ENCODE data around the gene YWHAQ. TPM values are rescaled to one million over a fixed set of nuclear protein-coding genes. Genes with fewer than 3 reads are reported as not detected.
"Not testable (repeated sequence)": the region's sequence is repeated elsewhere in the genome, so short reads cannot be mapped to it uniquely, and the experiment has no call there.

The YWHAQ gene
- total RNA-seq, 1 experiment from 2014 or later, result 378 TPM

- peaks cover 16% of the 10 kb centered on the region for H3K27me3 ChIP-seq (ENCODE audit: control insufficient read depth, insufficient read depth, low read length)
- peak; percentile 93 for DNase-seq
- peak overlapping the region; percentile 95 for H3K4me3 ChIP-seq (ENCODE audit: insufficient read depth, low read depth, low read length)
- peaks cover 8% of the 10 kb centered on the region for H3K36me3 ChIP-seq (replicated peaks; ENCODE audit: control insufficient read depth, insufficient read depth, low read length)
Measured at GRCh38 chr2:9630117-9630735, 571 bp downstream of the YWHAQ start.

DNA sequence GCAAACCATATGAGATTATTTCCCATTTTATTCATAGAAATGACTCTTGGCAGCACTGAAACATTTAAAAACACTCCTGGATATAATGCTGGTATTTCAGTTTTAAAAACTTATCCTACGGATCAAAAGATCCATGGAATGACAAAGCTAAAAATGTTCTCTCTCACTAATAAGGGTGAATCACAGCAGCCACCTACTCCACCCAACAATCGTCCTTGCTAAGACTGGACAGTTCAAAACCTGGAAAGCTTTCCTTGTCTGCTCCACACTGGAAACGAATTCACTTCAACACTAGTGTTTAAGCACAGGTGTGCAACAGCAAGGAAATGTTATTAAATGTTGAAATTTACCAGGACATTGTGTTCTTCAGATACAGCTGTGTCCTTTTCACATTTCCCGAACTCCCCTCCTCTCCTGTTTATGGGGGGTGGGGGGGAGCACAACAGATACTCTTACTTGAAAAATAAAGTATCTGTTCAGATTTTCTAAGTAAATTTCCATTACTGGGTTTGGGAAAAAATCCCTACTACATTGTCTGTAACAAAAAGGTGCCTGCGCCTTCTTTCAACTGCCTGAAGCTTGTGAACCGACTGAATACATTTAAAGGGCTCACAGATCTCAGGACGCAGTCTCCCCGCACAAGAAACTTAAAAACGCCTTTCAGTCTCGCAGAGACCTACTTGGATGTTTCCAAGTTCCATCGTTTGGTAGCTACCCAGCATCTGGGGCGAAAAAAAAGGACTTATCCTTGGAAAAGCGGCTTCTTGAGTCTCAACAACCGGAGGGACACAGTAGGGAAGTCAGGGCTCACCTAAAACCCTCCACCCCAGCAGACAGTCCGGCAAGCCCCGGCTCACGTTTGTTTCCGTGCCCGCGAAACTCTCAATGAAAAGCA lies 1.3 kb downstream of the YWHAQ start:
- H3K36me3 ChIP-seq (replicated peaks; ENCODE audit: control insufficient read depth, insufficient read depth, low read length), result peaks cover 8% of the 10 kb centered on the region
- DNase-seq, result no peak
- peaks cover 16% of the 10 kb centered on the region for H3K27me3 ChIP-seq (ENCODE audit: control insufficient read depth, insufficient read depth, low read length)
- H3K4me3 ChIP-seq (ENCODE audit: insufficient read depth, low read depth, low read length), result peak overlapping the region; percentile 95

GRCh38 chr2:9627310-9627709 lies 3.5 kb downstream of the YWHAQ start:
- peaks cover 7% of the 10 kb centered on the region for H3K27me3 ChIP-seq (ENCODE audit: control insufficient read depth, insufficient read depth, low read length)
- no peak overlapping the region for H3K4me3 ChIP-seq (ENCODE audit: insufficient read depth, low read depth, low read length)
- DNase-seq, result no peak
- peaks cover 9% of the 10 kb centered on the region for H3K36me3 ChIP-seq (replicated peaks; ENCODE audit: control insufficient read depth, insufficient read depth, low read length)

- peaks cover 5% of the 10 kb centered on the region for H3K36me3 ChIP-seq (replicated peaks; ENCODE audit: control insufficient read depth, insufficient read depth, low read length)
- H3K4me3 ChIP-seq (ENCODE audit: insufficient read depth, low read depth, low read length), result no peak overlapping the region
- no peak for DNase-seq
- no peaks in the 10 kb centered on the region for H3K27me3 ChIP-seq (ENCODE audit: control insufficient read depth, insufficient read depth, low read length)
Measured at GRCh38 chr2:9623151-9623550, 7.6 kb downstream of the YWHAQ start.

GRCh38 chr2:9621655-9622054 lies 9.1 kb downstream of the YWHAQ start:
- not testable (repeated sequence) for DNase-seq; H3K27me3 ChIP-seq (ENCODE audit: control insufficient read depth, insufficient read depth, low read length); H3K4me3 ChIP-seq (ENCODE audit: insufficient read depth, low read depth, low read length); H3K36me3 ChIP-seq (replicated peaks; ENCODE audit: control insufficient read depth, insufficient read depth, low read length)

GRCh38 chr2:9618410-9618809 lies 12.4 kb downstream of the YWHAQ start:
- H3K27me3 ChIP-seq (ENCODE audit: control insufficient read depth, insufficient read depth, low read length), result no peaks in the 10 kb centered on the region
- no peak for DNase-seq
- no peak overlapping the region for H3K4me3 ChIP-seq (ENCODE audit: insufficient read depth, low read depth, low read length)
- H3K36me3 ChIP-seq (replicated peaks; ENCODE audit: control insufficient read depth, insufficient read depth, low read length), result peaks cover 3% of the 10 kb centered on the region

DNA sequence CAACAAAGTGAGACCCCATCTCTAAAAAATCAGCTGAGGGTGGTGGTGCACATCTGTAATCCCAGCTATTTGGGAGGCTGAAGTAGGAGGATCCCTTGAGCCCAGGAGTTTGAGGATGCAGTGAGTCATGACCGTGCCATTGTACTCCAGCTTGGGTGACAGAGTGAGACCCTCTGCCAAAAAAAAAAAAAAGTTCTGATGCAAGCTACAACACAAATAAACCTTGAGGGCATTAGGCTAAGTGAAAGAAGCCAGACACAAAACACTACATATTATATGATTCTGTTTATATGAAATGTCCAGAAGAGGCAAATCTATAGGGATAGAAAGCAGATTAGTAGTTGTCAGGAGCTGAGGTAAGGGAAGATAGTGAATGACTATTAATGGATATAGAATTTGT lies 13.0 kb downstream of the YWHAQ start:
- no peak for DNase-seq
- H3K4me3 ChIP-seq (ENCODE audit: insufficient read depth, low read depth, low read length), result no peak overlapping the region
- peaks cover 3% of the 10 kb centered on the region for H3K36me3 ChIP-seq (replicated peaks; ENCODE audit: control insufficient read depth, insufficient read depth, low read length)
- no peaks in the 10 kb centered on the region for H3K27me3 ChIP-seq (ENCODE audit: control insufficient read depth, insufficient read depth, low read length)

DNA sequence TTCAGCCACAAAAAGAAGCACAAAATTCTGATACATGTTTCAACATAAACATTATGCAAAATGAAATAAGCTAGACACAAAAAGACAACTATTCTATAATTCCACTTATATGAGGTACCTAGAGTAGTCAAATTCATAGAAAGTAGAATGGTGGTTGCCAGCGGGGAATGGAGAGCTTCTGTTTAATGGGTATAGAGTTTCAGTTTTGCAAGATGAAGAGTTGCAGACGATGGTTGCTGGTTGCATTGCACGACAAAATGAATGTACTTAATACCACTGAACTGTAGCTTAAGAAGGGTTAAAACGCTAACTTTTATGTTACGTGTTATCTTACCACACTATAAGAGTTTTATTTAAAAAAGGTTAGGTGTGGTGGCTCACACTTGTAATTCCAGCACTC lies 13.5 kb downstream of the YWHAQ start:
- Histone ChIP-seq H3K27me3 (ENCODE audit: control insufficient read depth, insufficient read depth, low read length) (no peaks in the 10 kb centered on the region), H3K4me3 (ENCODE audit: insufficient read depth, low read depth, low read length) (no peak overlapping the region), H3K36me3 (replicated peaks; ENCODE audit: control insufficient read depth, insufficient read depth, low read length) (peaks cover 3% of the 10 kb centered on the region)
- no peak for DNase-seq

DNA sequence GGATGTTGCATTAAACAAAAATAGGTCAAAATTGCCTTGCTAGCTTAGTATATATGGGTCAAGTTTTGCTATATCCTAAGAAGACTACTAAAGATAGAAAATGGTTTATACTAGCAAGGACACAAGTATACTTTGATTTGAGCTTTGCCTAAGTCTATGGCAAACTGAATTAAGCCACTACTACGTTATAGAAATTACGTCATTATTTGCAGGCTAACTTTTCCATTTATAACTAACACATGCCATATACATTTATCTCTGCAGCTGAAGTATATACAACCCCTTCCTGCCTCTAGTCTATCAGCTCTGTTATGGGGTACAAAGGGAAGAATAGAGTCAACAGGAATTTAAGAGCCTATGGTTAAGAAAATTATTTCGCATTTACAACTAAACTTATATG lies 16.2 kb downstream of the YWHAQ start:
- H3K4me3 ChIP-seq (ENCODE audit: insufficient read depth, low read depth, low read length), result no peak overlapping the region
- peaks cover 3% of the 10 kb centered on the region for H3K36me3 ChIP-seq (replicated peaks; ENCODE audit: control insufficient read depth, insufficient read depth, low read length)
- no peaks in the 10 kb centered on the region for H3K27me3 ChIP-seq (ENCODE audit: control insufficient read depth, insufficient read depth, low read length)
- DNase-seq, result no peak

DNA sequence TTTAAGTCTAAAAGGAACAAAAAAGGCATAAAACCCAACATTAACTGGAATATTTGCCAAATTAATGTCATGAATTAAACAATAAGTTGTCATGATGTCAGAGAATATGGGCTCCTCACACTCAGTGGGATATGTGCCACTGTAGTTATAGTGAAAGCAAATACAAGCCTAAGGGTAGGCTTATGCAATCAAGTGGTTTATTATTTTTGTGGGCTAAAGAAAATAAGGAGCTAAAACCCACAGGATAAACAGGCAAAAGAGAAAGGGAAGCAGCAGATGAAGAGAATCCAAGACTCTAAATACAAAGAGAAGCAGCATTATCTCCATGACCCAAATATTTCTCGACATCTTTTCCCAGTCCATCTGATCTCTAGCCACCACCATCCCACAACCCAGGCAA lies 17.5 kb downstream of the YWHAQ start:
- Histone ChIP-seq H3K36me3 (replicated peaks; ENCODE audit: control insufficient read depth, insufficient read depth, low read length) (peaks cover 3% of the 10 kb centered on the region), H3K4me3 (ENCODE audit: insufficient read depth, low read depth, low read length) (no peak overlapping the region), H3K27me3 (ENCODE audit: control insufficient read depth, insufficient read depth, low read length) (no peaks in the 10 kb centered on the region)
- DNase-seq, result no peak

DNA sequence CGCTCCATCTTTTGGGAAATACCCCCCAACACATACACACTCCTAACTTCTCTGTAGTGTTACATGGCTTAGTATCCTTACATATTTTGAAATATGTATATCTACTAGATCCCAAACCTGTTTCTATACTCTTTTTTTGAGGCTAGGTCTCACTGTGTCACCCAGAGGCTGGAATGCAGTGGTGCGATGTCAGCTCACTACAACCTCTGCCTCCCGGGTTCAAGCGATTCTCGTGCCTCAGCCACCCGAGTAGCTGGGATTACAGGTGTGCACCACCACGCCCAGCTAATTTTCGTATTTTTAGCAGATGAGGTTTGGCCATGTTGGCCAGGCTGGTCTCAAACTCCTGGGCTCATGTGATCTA lies 19.3 kb downstream of the YWHAQ start:
- not testable (repeated sequence) for H3K27me3 ChIP-seq (ENCODE audit: control insufficient read depth, insufficient read depth, low read length); DNase-seq; H3K4me3 ChIP-seq (ENCODE audit: insufficient read depth, low read depth, low read length); H3K36me3 ChIP-seq (replicated peaks; ENCODE audit: control insufficient read depth, insufficient read depth, low read length)

- Histone ChIP-seq H3K36me3 (replicated peaks; ENCODE audit: control insufficient read depth, insufficient read depth, low read length) (no peaks in the 10 kb centered on the region), H3K4me3 (ENCODE audit: insufficient read depth, low read depth, low read length) (no peak overlapping the region), H3K27me3 (ENCODE audit: control insufficient read depth, insufficient read depth, low read length) (no peaks in the 10 kb centered on the region)
- DNase-seq, result no peak
Measured at GRCh38 chr2:9610781-9611548, 19.8 kb downstream of the YWHAQ start.

GRCh38 chr2:9608491-9608890 lies 22.3 kb downstream of the YWHAQ start:
- not testable (repeated sequence) for H3K36me3 ChIP-seq (replicated peaks; ENCODE audit: control insufficient read depth, insufficient read depth, low read length); H3K4me3 ChIP-seq (ENCODE audit: insufficient read depth, low read depth, low read length); H3K27me3 ChIP-seq (ENCODE audit: control insufficient read depth, insufficient read depth, low read length); DNase-seq

- no peak overlapping the region for H3K4me3 ChIP-seq (ENCODE audit: insufficient read depth, low read depth, low read length)
- peaks cover 2% of the 10 kb centered on the region for H3K36me3 ChIP-seq (replicated peaks; ENCODE audit: control insufficient read depth, insufficient read depth, low read length)
- H3K27me3 ChIP-seq (ENCODE audit: control insufficient read depth, insufficient read depth, low read length), result no peaks in the 10 kb centered on the region
- DNase-seq, result no peak
Measured at GRCh38 chr2:9602412-9602811, 28.4 kb downstream of the YWHAQ start.

DNA sequence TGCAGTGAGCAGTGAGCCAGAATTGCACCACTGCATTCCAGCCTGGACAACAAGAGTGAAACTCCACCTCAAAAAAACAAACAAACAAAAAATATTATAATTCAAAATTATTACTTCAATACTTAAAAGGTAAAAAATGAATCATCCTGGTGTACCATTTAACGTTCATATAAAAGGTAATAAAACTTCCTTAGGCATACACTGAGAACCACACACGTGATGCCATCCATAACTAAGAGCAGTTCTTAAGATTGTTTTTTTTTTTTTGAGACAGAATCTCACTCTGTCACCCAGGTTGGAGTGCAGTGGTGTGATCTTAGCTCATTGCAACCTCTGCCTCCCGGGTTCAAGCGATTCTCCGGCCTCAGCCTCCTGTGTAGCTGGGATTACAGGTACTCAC lies 29.4 kb downstream of the YWHAQ start:
- no peak for DNase-seq
- Histone ChIP-seq H3K36me3 (replicated peaks; ENCODE audit: control insufficient read depth, insufficient read depth, low read length) (peaks cover 2% of the 10 kb centered on the region), H3K4me3 (ENCODE audit: insufficient read depth, low read depth, low read length) (no peak overlapping the region), H3K27me3 (ENCODE audit: control insufficient read depth, insufficient read depth, low read length) (no peaks in the 10 kb centered on the region)
